HT1080 (cell line): Measurements from ENCODE around the gene SLC22A31. TPM values are rescaled to one million over a fixed set of nuclear protein-coding genes. Genes with fewer than 3 reads are reported as not detected.

Experiments
- DNase-seq: peaks from one replicate; pipeline ENCODE4 v3.0.0-alpha.2; 2015; ENCODE audit warnings: low read depth
- total RNA-seq: library from RNA; depleted of rRNA; stranded (reverse); fragments of >200 nt; shearing (Covaris generic); gene quantifications from 2 replicates; pipeline ENCODE4 v1.2.3, GENCODE V29; 2014; rRNA removed

SLC22A31 gene
- total RNA-seq, 1 experiment from 2014 or later = not detected

GRCh38 chr16:89150981-89151380 lies 49.4 kb downstream of the SLC22A31 start:
- DNase-seq = no peak

- DNase-seq = no peak
Observed at GRCh38 chr16:89150090-89150835, 50.1 kb downstream of the SLC22A31 start.

GRCh38 chr16:89149386-89149785 lies 51.0 kb downstream of the SLC22A31 start:
- no peak for DNase-seq

DNA sequence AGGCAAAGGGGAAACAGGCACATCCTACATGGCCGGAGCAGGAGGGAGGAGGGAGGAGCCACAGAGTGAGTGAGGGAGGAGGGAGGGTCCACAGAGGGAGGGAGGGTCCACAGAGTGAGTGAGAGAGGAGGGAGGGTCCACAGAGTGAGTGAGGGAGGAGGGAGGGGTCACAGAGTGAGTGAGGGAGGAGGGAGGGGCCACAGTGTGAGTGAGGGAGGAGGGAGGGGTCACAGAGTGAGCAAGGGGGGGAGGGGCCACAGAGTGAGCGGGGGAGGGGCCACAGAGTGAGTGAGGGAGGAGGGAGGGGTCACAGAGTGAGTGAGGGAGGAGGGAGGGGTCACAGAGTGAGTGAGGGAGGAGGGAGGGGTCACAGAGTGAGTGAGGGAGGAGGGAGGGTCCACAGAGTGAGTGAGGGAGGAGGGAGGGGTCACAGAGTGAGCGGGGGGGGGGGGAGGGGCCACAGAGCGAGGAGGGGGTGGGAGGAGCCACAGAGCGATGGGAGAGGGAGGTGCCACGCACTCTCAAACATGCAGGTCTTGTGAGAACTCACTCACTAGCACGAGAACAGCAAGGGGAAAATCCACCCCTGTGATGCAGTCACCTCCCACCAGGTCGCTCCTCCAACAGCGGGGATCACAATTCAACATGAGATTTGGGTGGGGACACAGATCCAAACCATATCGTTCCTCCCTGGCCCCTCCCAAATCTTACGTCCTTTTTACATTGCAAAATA lies 53.1 kb downstream of the SLC22A31 start:
- DNase-seq = no peak

GRCh38 chr16:89146211-89147005 lies 53.9 kb downstream of the SLC22A31 start:
- no peak for DNase-seq

Other genes with a start within 250 kb of the SLC22A31 start
- not detected in 2 replicates for gene CBFA2T3, start 223.3 kb downstream of the SLC22A31 start, total RNA-seq
- 30.5 and 31.2 TPM in 2 replicates for gene ACSF3, start 106.7 kb downstream of the SLC22A31 start, total RNA-seq
- gene CDH15, start 28.8 kb downstream of the SLC22A31 start, total RNA-seq = not detected in 2 replicates
- 8.7 and 23.8 TPM in 2 replicates for gene ZNF778, start 17.2 kb upstream of the SLC22A31 start, total RNA-seq